Ectodermal cell (in vitro differentiated cells): ENCODE results near the gene IZUMO2.
"Not testable (repeated sequence)": the region's sequence is repeated elsewhere in the genome, so short reads cannot be mapped to it uniquely, and the experiment has no call there.

Experiments
- H3K27ac ChIP-seq: 2 replicates; pipeline ENCODE4 v1.7.0; 2013; ENCODE audit warnings: mild to moderate bottlenecking, low read depth, low read length; ENCODE audit not compliant: insufficient read depth, poor library complexity, severe bottlenecking
- H3K27me3 ChIP-seq: 2 replicates; pipeline ENCODE4 v1.7.0; 2013; ENCODE audit warnings: mild to moderate bottlenecking, low read length; ENCODE audit not compliant: insufficient read depth, control insufficient read depth, poor library complexity, severe bottlenecking
- H3K36me3 ChIP-seq: one replicate; pipeline ENCODE4 v1.7.0; 2013; ENCODE audit warnings: low read length; ENCODE audit not compliant: control insufficient read depth, insufficient read depth
- H3K4me1 ChIP-seq: one replicate; pipeline ENCODE4 v1.7.0; 2013; ENCODE audit warnings: low read length; ENCODE audit not compliant: control insufficient read depth, insufficient read depth
- H3K4me3 ChIP-seq: 2 replicates; pipeline ENCODE4 v1.7.0; 2013; ENCODE audit warnings: low read depth, low read length, control low read depth; ENCODE audit not compliant: insufficient read depth
- H3K9me3 ChIP-seq: 2 replicates; pipeline ENCODE4 v1.7.0; 2013; ENCODE audit warnings: mild to moderate bottlenecking, low read length, moderate library complexity; ENCODE audit not compliant: control insufficient read depth
- WGBS, 2 experiments: methylation state at CpG; one replicate each; pipeline ENCODE4 v1.1.7; 2013; ENCODE audit warnings: missing lambda C conversion rate in 2 of 2; 5-methylcytosine and 5-hydroxymethylcytosine counted together

Gene IZUMO2

GRCh38 chr19:50171752-50172151 lies 8.7 kb upstream of the IZUMO2 start:
- H3K4me3 ChIP-seq, result no peak overlapping the region
- H3K36me3 ChIP-seq, result no peaks in the 10 kb centered on the region
- H3K27ac ChIP-seq, result no peak overlapping the region
- no peaks in the 10 kb centered on the region for H3K27me3 ChIP-seq
- peaks cover 3% of the 10 kb centered on the region for H3K9me3 ChIP-seq
- WGBS, 2 experiments, result 85% methylated on average over 5 of the region's 5 CpGs
- H3K4me1 ChIP-seq, result no peaks in the 10 kb centered on the region

GRCh38 chr19:50167314-50167721 lies 4.2 kb upstream of the IZUMO2 start:
- no peak overlapping the region for H3K27ac ChIP-seq
- no peaks in the 10 kb centered on the region for H3K27me3 ChIP-seq
- H3K4me3 ChIP-seq, result no peak overlapping the region
- no peaks in the 10 kb centered on the region for H3K36me3 ChIP-seq
- WGBS, 2 experiments, result 85 to 89% methylated on average over 12 of the region's 12 CpGs
- no peaks in the 10 kb centered on the region for H3K4me1 ChIP-seq
- H3K9me3 ChIP-seq, result no peaks in the 10 kb centered on the region

- no peaks in the 10 kb centered on the region for H3K27me3 ChIP-seq
- no peak overlapping the region for H3K27ac ChIP-seq
- no peaks in the 10 kb centered on the region for H3K4me1 ChIP-seq
- 90% methylated on average over 2 of the region's 2 CpGs for WGBS, 2 experiments
- H3K36me3 ChIP-seq, result no peaks in the 10 kb centered on the region
- H3K9me3 ChIP-seq, result peaks cover 9% of the 10 kb centered on the region
- no peak overlapping the region for H3K4me3 ChIP-seq
Measured at GRCh38 chr19:50159078-50159477, 4.0 kb downstream of the IZUMO2 start.

GRCh38 chr19:50158577-50158976 lies 4.5 kb downstream of the IZUMO2 start:
- H3K4me3 ChIP-seq, result no peak overlapping the region
- H3K27ac ChIP-seq, result no peak overlapping the region
- H3K36me3 ChIP-seq, result no peaks in the 10 kb centered on the region
- peaks cover 9% of the 10 kb centered on the region for H3K9me3 ChIP-seq
- H3K4me1 ChIP-seq, result no peaks in the 10 kb centered on the region
- no peaks in the 10 kb centered on the region for H3K27me3 ChIP-seq

GRCh38 chr19:50155520-50156109 lies 7.5 kb downstream of the IZUMO2 start:
- H3K4me3 ChIP-seq, result no peak overlapping the region
- H3K36me3 ChIP-seq, result no peaks in the 10 kb centered on the region
- H3K27me3 ChIP-seq, result no peaks in the 10 kb centered on the region
- H3K27ac ChIP-seq, result no peak overlapping the region
- H3K4me1 ChIP-seq, result no peaks in the 10 kb centered on the region
- 71 to 74% methylated on average over 8 of the region's 8 CpGs for WGBS, 2 experiments
- H3K9me3 ChIP-seq, result peaks cover 5% of the 10 kb centered on the region

- Histone ChIP-seq H3K4me3 (no peak overlapping the region), H3K36me3 (no peaks in the 10 kb centered on the region), H3K9me3 (peaks cover 5% of the 10 kb centered on the region), H3K27ac (no peak overlapping the region), H3K27me3 (no peaks in the 10 kb centered on the region), H3K4me1 (no peaks in the 10 kb centered on the region)
- 81 to 83% methylated on average over 16 of the region's 16 CpGs for WGBS, 2 experiments
Measured at GRCh38 chr19:50154529-50154928, 8.6 kb downstream of the IZUMO2 start.

- Histone ChIP-seq H3K36me3 (no peaks in the 10 kb centered on the region), H3K4me1 (no peaks in the 10 kb centered on the region), H3K27ac (no peak overlapping the region), H3K9me3 (peaks cover 5% of the 10 kb centered on the region), H3K4me3 (no peak overlapping the region), H3K27me3 (no peaks in the 10 kb centered on the region)
- WGBS, 2 experiments, result 77 to 80% methylated on average over 4 of the region's 4 CpGs
Measured at GRCh38 chr19:50152578-50152977, 10.5 kb downstream of the IZUMO2 start.

GRCh38 chr19:50148528-50148927 lies 14.6 kb downstream of the IZUMO2 start:
- Histone ChIP-seq H3K27me3 (no peaks in the 10 kb centered on the region), H3K4me3 (no peak overlapping the region), H3K9me3 (no peaks in the 10 kb centered on the region), H3K27ac (no peak overlapping the region), H3K36me3 (no peaks in the 10 kb centered on the region), H3K4me1 (no peaks in the 10 kb centered on the region)

GRCh38 chr19:50147462-50148423 lies 15.3 kb downstream of the IZUMO2 start:
- H3K4me3 ChIP-seq, result peak overlapping the region; percentile 38
- no peaks in the 10 kb centered on the region for H3K36me3 ChIP-seq
- H3K4me1 ChIP-seq, result no peaks in the 10 kb centered on the region
- no peak overlapping the region for H3K27ac ChIP-seq
- WGBS, 2 experiments, result 44 to 47% methylated on average over 52 of the region's 52 CpGs
- H3K9me3 ChIP-seq, result no peaks in the 10 kb centered on the region
- H3K27me3 ChIP-seq, result no peaks in the 10 kb centered on the region

- not testable (repeated sequence) for H3K36me3 ChIP-seq, H3K9me3 ChIP-seq, H3K4me3 ChIP-seq, H3K27ac ChIP-seq, H3K27me3 ChIP-seq, H3K4me1 ChIP-seq
- WGBS, 2 experiments, result 83 to 90% methylated on average over 1 of the region's 1 CpG
Measured at GRCh38 chr19:50141921-50142320, 21.2 kb downstream of the IZUMO2 start.
